ENCODE data around the gene CAMKMT. TPM values are rescaled to one million over a fixed set of nuclear protein-coding genes. Genes with fewer than 3 reads are reported as not detected.

CAMKMT gene
- total RNA-seq, 1 experiment from 2014 or later = 17.4 TPM

- Mint-ChIP-seq H3K27ac (peak overlapping the region in 1 of 3 experiments; percentile 32; a peak in 2 of 7 replicates), H3K36me3 (ENCODE audit: insufficient read depth in 1 of 3, low read depth in 3 of 3) (peaks cover 18 to 31% (median 21%) of the 10 kb centered on the region in 3 experiments), H3K9me3 (peaks cover 26 to 28% of the 10 kb centered on the region in 2 experiments), H3K27me3 (ENCODE audit: low read depth) (no peaks in the 10 kb centered on the region), H3K4me1 (no peaks in the 10 kb centered on the region), H3K4me3 (no peak overlapping the region)
- no peaks in the 10 kb centered on the region for H3K23me2 ChIP-seq (ENCODE audit: insufficient read length, low read depth, low read length, poor library complexity, severe bottlenecking)
- no CpG with 5 or more reads among the region's 1 CpG for WGBS (ENCODE audit: extremely low coverage, insufficient read length, low lambda C conversion rate)
- H3K27ac ChIP-seq (ENCODE audit: insufficient read length, low read depth, low read length) = no peak overlapping the region
- no peak overlapping the region for H3T11ph ChIP-seq (ENCODE audit: low read length)
- H4K5ac ChIP-seq (ENCODE audit: insufficient read length, low read depth, low read length) = no peak overlapping the region
- no peak overlapping the region for H4K91ac ChIP-seq (ENCODE audit: insufficient read length, low read depth, low read length)
- no peak overlapping the region for H2BK20ac ChIP-seq (ENCODE audit: low read depth, low read length, poor library complexity, severe bottlenecking)
- H2AFZ ChIP-seq (ENCODE audit: low read length) = no peak overlapping the region
- no peak overlapping the region for H3K23ac ChIP-seq (ENCODE audit: insufficient read length, low read depth, low read length)
- H3K4me1 ChIP-seq (ENCODE audit: insufficient read depth, low read length) = no peaks in the 10 kb centered on the region
- H2BK5ac ChIP-seq (ENCODE audit: insufficient read length, low read length) = no peak overlapping the region
- no peak overlapping the region for H2BK15ac ChIP-seq (ENCODE audit: low read depth, low read length)
- DNase-seq = no peak
- TF ChIP-seq CTCF (conservative IDR thresholded peaks at IDR 0.05) = no peak
- H3K79me1 ChIP-seq (ENCODE audit: insufficient read depth, low read depth, low read length, poor library complexity, severe bottlenecking) = peaks cover 2% of the 10 kb centered on the region
- no peak overlapping the region for H4K8ac ChIP-seq (replicated peaks; ENCODE audit: insufficient read length, low read depth, low read length)
- H3K9me3 ChIP-seq (ENCODE audit: control insufficient read depth, low read depth, low read length) = no peaks in the 10 kb centered on the region
- H2AK5ac ChIP-seq (ENCODE audit: insufficient read length, low read length) = no peak overlapping the region
- H2BK12ac ChIP-seq (ENCODE audit: insufficient read length, low read depth, low read length) = no peak overlapping the region
- no peak overlapping the region for H3K9ac ChIP-seq (ENCODE audit: extremely low read depth, insufficient read length, low read length)
- no peak overlapping the region for H3K4ac ChIP-seq (ENCODE audit: low read depth, low read length)
- no peaks in the 10 kb centered on the region for H4K20me1 ChIP-seq (ENCODE audit: control insufficient read depth, insufficient read depth, insufficient read length)
- no peak overlapping the region for H2BK120ac ChIP-seq (ENCODE audit: low read depth, low read length, poor library complexity, severe bottlenecking)
- no peak overlapping the region for H3K18ac ChIP-seq (ENCODE audit: insufficient read length, low read depth, low read length)
- H3K4me2 ChIP-seq (ENCODE audit: insufficient read depth, insufficient read length, low read length) = no peak overlapping the region
- no peaks in the 10 kb centered on the region for H3K79me2 ChIP-seq (ENCODE audit: insufficient read depth, low read length)
- H3K56ac ChIP-seq (ENCODE audit: insufficient read length, low read depth, low read length) = no peak overlapping the region
- no peak overlapping the region for H3K14ac ChIP-seq (ENCODE audit: insufficient read depth, low read length)
- no peaks in the 10 kb centered on the region for H3K27me3 ChIP-seq (ENCODE audit: insufficient read depth, low read length)
Measured at GRCh38 chr2:44524347-44524926, 162.7 kb downstream of the CAMKMT start.

Data from H9 (cell line).